Globus pallidus (tissue), 1 donor: ENCODE data around the gene STX18.
A peak's percentile ranks its signal among the peaks of the same experiment; 100 is the strongest.
"Not testable (repeated sequence)": the region's sequence is repeated elsewhere in the genome, so short reads cannot be mapped to it uniquely, and the experiment has no call there.

ENCODE experiments used
- DNase-seq: peaks from one replicate; pipeline ENCODE4 v3.0.0-alpha.2; 2015; ENCODE audit warnings: low spot score

STX18 gene

GRCh38 chr4:4437798-4438470, 103.9 kb downstream of the STX18 start:
- DNase-seq: no peak

DNA sequence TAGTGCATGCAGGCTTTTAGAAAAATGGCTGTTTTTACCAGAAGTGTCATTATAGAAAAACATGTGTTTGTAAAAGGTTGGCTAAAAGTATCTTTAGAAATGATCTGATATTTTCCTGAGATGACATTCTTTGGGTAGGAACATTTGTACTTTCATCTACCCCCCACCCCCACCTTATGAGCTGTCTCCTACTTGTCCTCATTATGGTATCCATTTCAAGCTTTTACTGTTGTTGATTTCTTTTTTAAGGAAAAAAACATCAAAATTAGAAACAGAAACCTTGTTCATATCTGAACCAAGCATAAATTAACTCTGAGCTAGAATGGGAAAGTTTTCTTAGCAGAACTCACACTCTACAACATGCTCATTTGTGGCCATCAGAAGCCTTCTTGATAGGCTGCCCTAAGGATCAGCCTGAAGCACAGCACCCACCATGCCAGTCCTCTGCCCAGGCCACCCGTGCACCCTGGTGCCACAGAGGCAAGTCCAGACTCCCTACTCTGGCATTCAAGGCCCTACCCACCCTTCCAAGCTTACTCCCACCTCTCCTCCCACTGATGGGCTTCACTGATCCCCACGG, 105.5 kb downstream of the STX18 start:
- no peak for DNase-seq

GRCh38 chr4:4433941-4434340, 107.9 kb downstream of the STX18 start:
- DNase-seq: no peak

DNA sequence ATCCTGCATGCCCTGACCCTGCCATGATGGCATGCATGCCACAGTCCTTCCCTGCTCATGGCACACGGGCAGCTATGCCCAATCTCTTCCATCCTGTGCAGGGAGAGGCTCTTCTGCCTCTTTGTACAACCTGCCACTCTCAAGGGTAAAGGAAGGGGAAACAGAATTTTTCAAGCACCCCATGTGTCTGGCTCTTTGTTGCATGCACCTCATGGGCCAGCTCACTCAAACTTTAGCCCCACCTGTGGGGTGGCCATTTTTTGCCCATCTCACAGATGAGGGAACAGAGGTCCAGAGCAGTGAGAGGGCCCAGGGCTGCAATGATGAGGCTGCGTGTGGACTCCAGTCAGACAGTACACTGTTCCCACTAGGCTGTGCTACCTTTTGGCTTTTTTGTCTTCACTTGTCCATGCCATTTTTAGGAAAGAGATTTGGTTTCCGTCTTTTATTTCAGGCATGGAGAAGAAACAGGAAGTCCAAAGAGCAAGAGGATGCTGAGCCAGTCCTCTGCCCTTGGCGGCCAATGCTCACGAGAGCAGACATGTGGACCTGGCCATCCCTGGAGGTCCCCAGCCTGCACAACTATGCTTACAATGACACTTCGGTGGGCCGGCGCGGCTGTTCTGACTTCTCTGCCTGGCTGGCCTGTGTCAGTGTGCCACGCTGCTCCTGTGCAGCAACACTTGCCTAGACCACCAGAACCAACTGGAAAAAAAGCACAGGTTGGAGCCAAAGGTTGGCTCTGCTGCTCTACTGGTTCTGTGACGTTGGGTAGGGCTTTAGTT, 109.3 kb downstream of the STX18 start:
- no peak for DNase-seq

DNA sequence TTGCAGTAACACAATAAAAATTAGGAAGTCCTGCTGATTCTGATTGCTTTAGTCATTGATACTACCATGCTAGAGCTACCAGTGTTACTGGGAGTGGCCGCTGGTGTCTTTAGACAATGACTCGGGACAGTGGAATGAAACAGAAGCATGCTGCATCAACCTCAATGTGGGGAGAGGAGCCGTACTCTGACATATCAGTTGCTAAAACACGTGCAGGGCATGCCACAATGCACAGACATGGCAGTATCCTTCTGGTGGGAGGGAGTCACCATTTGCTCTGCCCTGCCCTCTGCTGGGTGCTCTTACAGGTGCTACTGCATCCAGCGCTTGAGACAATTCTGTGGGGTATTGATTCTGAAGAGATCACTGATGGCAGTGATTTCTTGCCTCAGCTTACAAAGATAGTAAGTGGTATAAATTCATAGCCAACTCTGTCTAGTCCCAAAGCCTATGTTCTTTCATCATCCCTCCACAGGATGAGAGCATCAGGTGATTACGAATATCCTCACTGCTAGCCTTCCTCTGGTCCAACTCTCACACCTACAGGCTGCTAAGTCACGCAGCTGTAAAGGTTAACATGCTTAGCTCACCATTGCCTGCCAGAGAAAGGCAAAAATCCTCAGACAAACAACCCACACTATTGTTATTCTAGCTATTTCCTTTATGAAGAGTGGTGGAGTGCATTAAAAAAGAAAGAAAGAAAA, 111.2 kb downstream of the STX18 start:
- DNase-seq: peak; percentile 41

- DNase-seq: peak; percentile 54
Observed at GRCh38 chr4:4428966-4429875, 112.6 kb downstream of the STX18 start.

DNA sequence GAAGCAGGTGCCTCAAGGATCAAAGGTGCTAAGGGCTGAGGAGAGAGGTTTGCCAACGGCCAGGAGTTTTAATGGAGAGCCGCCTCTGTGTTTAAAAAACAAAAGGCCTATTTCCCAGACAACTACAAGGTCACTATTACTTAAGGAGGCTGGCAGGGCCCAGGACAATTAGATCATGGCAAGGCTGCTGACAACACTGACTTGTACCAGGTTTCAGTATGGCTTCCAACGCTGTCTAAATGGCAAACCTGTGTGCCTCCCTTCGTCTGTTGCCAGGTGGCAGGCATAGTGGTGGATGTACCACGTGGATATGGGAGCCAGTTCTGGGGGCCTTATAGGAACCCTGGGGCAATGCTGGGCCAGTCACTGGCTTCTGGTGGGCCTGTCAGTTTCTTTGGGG, 114.0 kb downstream of the STX18 start:
- DNase-seq: no peak

DNA sequence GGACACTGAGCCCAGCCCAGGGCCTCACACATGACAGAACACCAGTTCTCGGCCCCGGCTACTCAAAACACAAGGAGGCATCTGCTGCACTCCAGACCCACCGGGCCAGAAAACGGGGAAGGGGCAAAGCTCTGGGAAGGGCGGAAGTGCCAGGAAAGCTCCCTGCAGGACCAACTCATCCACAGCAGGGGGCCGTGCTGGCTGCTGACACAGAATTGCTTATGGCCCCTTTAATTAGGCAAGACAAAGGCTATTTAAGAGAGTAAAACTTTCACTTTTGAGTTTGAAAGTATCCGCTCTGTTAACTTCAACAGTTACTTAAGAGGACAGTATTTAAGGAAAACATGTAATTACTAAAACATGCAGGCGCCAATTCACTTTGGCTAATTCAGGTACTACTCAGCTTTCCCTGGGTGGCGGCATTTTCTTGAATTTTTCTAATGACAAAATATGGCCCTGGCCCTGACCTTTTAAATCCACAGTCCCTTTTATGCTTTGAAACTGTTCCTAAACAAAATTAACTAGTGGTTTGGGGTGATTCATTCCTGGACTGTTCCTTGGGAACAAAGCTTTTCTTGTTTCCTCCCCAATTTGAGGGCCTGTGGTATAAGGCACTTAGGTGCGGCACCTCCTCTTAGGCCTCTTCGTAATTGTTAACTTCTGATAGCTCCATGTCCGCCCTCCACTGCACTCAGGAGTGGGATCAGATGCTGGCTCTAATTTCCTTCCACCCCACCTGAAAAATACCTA, 114.6 kb downstream of the STX18 start:
- DNase-seq: no peak

DNA sequence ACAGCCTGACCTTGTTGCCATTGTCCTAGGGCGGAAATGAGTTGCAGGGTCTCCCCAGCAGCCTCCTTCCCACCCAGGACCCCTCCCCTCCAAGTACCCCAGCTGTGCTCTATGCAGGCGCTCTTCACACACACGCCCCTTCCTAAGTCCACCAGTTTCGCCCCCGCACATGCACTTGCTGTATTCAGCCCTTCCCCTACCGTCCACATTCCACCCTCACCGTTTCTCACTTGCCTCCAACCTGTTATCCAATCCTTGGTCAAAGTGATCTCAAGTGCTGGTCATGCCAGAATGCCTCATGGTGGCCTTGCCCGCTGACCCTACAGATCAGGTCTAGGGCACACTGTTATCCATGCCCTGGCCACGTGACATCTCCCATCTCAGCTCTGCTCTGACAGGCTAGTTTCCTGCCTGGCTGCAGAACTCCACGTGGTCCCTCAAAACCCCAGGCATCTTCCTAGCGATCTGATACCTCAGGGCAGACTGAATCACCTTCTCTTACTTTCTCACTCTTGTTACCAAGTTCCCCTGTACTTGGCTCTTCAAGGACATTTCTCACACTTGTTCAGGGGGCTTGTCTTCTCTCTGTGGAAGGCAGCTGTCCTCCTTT, 115.2 kb downstream of the STX18 start:
- no peak for DNase-seq

DNA sequence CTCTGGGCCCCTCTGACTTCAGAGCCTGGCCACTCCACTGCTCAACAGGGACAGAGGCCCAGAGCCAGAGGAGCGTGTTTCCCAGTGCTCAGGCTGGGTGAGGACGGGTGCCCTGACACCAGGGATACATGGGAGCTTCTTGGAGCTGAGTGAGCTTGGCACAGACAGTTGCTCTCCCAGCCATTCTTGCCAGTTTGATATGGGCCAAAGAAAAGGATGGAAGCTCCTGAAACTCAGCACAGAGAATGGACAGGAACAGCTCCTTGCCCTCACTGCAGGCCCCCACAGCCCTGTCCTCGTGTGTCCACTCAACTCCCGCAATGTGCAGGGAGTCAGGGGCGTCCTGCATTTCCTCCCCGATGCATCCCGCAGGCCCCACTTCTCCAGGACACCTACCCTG, 116.2 kb downstream of the STX18 start:
- DNase-seq: no peak

GRCh38 chr4:4425119-4425690, 116.6 kb downstream of the STX18 start:
- no peak for DNase-seq

- DNase-seq: no peak
Observed at GRCh38 chr4:4424499-4425115, 117.2 kb downstream of the STX18 start.

GRCh38 chr4:4423706-4424498, 117.9 kb downstream of the STX18 start:
- no peak for DNase-seq

GRCh38 chr4:4422856-4423499, 118.9 kb downstream of the STX18 start:
- DNase-seq: no peak

DNA sequence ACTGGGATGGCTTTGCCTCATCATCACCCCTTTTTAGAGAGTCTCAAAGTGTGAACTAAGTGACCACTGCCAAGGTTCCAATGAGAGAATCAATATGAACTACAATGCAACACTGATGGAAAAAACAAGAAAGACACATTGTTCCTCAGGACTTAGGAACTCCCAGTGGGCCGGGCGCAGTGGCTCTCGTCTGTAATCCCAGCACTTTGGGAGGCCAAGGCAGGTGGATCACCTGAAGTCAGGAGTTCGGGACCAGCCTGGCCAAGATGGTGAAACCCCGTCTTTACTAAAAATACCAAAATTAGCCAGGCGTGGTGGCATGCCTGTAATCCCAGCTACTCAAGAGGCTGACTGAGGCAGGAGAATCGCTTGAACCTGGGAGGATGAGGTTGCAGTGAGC, 119.7 kb downstream of the STX18 start:
- not testable (repeated sequence) for DNase-seq

GRCh38 chr4:4421356-4421755, 120.5 kb downstream of the STX18 start:
- DNase-seq: no peak

DNA sequence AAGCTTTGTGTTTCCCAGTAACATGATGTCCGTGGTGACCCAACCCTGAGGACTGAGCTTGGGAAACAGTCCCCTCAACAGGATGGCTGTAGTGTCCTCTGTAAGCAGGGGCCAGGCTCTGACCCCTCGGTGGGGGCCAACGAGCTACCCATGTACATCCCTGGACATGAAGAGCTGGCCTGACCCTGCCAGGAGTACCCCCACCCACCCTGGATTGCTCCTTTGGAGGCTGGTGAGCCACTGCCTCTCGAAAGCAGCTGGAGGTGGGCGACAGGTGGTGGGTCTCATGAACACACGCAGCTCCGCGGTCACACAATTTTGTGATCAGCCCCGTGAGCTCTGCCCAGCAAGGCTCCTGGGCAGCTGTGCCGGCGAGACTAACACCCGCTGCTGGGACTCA, 121.4 kb downstream of the STX18 start:
- DNase-seq: no peak

DNA sequence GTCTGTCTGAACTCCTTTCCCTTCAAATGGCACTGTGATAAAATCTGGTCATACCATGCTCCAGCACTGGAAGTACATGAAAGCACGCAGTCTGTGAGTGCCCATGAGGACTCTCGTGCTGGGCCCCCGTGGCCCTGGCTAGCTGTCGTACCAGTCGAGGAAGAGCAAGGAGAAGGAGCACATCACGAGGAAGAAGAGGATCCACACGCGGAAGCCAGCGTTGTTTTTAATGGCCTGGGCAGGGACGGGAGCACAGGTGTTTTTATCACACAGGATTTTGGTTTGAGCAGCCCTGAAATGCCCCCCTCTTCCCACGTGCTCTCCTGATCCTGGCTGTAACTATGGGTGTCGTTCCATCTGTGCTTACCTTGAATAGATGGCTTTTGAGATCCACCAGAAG, 122.0 kb downstream of the STX18 start:
- no peak for DNase-seq
